DOHH2 (cell line): Measurements from ENCODE around the gene PIGA.

Source experiments
- EZH2phosphoT487 ChIP-seq: fragments of 200-600 bp; sonication (generic); IDR thresholded peaks from 2 replicates; pipeline ENCODE4 v1.6.1; 2017; ENCODE audit warnings: borderline replicate concordance, mild to moderate bottlenecking, antibody characterized with exemption, low read length, moderate library complexity, mixed read lengths
- TF ChIP-seq, protein P1 (sequence below): fragments of 200-600 bp; sonication (generic); IDR thresholded peaks from one replicate; pipeline ENCODE4 v1.5.1; 2014; ENCODE audit warnings: antibody characterized with exemption, mild to moderate bottlenecking, low read depth, low read length; ENCODE audit not compliant: poor library complexity, severe bottlenecking

DNA sequence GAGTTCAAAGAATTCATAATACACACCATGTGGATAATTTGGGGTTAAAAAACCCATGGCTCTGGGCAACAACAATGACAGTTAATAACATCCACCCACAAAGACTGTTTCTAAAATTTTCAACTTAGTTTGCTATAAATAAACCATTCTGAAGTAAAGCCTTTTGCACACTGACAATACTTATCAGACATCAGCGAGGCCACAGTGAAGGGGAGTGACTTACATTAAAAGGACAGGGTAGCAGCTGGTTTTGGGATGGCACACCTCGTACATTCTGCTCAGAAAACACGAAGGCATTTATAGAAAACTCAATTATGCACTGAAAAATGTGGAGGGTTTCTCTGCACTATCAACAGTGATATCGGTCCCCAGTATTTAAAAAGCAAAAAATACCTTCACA, 15.0 kb downstream of the PIGA start:
- TF ChIP-seq, protein P1, sequence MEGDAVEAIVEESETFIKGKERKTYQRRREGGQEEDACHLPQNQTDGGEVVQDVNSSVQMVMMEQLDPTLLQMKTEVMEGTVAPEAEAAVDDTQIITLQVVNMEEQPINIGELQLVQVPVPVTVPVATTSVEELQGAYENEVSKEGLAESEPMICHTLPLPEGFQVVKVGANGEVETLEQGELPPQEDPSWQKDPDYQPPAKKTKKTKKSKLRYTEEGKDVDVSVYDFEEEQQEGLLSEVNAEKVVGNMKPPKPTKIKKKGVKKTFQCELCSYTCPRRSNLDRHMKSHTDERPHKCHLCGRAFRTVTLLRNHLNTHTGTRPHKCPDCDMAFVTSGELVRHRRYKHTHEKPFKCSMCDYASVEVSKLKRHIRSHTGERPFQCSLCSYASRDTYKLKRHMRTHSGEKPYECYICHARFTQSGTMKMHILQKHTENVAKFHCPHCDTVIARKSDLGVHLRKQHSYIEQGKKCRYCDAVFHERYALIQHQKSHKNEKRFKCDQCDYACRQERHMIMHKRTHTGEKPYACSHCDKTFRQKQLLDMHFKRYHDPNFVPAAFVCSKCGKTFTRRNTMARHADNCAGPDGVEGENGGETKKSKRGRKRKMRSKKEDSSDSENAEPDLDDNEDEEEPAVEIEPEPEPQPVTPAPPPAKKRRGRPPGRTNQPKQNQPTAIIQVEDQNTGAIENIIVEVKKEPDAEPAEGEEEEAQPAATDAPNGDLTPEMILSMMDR: no peak
- TF ChIP-seq EZH2phosphoT487: no peak
